Measurements from ENCODE around the gene ARHGEF4. TPM values are rescaled to one million over a fixed set of nuclear protein-coding genes. Genes with fewer than 3 reads are reported as not detected.

The ARHGEF4 gene
- total RNA-seq, 1 experiment from 2014 or later: 4.0 TPM

DNA sequence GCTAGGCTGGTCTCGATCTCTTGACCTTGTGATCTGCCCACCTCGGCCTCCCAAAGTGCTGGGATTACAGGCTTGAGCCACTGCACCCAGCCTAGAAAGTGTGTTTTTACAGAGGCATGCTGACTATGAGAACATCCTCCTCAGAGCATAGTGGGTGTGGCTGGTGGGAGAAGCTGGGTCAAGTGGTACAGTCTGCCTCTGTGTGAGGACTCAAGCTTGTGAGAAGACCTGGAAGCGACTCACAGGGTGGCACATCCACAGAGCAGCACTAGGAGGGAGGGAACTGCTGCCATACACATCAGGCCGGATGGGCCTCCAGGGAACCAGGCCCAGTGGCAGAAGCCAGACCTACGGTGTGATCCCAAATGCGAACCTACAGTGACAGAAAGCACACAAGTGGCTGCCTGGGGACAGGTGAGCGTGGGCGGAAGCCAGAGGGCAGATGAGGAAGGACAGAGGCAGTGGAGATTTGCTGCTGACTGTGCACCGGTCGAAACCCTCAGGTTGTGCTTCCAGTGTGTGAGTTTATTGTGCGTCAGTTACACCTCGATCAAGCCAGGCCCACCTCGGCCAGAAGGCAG, 8.9 kb downstream of the ARHGEF4 start:
- in situ Hi-C loops (cut with HindIII; ENCODE audit: low pct_unique_long_range_greater_than_20kb, low sequenced_read_pairs): no loop called here
- no peak for DNase-seq (ENCODE audit: low read depth, low spot score)

DNA sequence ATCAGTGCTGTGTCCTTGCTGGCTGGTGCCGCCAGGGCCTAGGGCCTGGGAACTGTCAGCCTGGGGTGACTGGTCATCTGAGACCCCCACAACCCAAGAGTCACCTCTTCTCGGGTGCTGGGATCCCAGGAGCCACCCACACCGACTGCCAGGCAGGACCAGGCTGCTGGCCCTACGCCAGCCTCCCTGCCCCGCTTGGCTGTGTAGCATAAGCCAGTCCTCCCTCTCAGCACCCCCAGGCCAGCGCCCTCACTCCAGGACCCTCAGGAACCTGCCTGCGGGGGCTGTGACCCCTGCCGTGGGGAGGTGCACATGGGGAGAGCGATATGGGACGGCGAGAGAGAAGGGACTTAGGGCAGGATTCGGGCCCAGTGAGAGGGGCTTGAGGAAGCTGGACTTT, 9.5 kb downstream of the ARHGEF4 start:
- in situ Hi-C loops (cut with HindIII; ENCODE audit: low pct_unique_long_range_greater_than_20kb, low sequenced_read_pairs): no loop called here
- DNase-seq (ENCODE audit: low read depth, low spot score): no peak

DNA sequence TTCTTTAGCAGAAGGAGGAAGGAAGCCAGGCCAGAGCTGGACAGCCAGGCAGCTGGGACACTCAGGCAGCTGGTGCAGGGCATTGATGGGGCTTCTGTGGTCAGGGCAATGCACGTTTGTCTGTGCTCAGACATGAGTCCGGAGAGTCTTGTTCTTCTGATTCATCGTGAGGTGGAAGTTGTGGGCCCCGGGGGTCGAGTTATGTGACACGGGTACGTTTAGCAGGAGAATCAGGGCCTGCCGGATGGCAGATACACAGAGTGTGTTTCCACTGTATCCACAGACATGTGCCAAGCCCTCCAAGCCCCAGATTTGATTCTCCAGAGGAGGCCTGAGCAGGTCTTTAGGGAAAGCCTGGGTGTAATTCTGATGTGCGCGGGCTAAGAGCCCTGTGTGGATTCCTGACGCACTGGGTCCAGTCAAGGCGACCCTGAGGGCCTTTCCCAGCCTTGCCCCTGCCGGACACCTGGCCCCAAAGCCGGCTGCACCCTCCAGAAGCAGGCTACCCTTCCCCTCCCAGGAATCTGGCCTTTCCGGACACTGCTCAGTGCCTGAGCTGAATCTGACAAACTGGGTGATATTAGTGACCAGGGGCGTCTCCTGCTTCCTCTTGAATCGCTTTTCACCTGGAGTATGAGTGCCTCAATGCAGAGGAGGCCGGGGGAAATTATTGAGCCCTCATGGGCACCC, 10.1 kb downstream of the ARHGEF4 start:
- no peak for DNase-seq (ENCODE audit: low read depth, low spot score)
- in situ Hi-C loops (cut with HindIII; ENCODE audit: low pct_unique_long_range_greater_than_20kb, low sequenced_read_pairs): no loop called here

DNA sequence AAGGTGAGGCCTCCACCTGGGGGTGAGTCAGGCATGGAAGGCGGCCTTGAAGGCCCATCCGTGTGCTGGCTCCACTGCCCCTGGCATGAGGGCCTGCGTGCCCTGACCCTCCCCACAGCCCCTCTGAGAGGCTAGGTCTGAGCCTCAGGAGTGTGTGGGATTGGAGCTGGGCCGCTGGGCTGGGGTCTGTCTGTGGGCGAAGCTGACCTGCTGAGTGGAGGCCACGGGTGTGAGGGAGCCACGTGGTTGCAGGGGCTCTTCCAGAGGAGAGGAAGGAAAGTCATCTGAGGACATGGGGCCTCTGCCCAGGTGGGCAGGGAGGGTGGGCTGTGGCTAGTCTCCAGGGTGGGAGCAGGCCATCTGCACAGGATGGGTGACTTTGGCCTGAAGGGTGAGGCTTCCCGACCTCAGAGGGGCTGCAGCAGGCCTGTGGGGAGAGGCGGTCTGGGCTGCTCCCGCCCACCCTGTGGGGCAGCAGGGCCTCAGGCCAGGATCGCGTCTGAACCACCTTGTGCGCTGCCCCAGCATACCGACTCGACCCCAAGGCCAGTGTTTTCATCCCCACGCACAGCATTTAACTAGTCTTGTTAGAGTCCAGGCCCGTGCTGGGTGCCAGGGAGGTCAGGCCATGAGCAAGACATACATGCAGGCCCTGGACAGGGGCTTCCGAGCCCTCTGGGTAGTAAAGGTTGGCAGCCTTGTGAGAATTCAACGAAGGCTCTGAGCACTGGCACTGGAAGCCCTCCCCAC, 11.2 kb downstream of the ARHGEF4 start:
- DNase-seq (ENCODE audit: low read depth, low spot score): no peak
- in situ Hi-C loops (cut with HindIII; ENCODE audit: low pct_unique_long_range_greater_than_20kb, low sequenced_read_pairs): no loop called here

DNA sequence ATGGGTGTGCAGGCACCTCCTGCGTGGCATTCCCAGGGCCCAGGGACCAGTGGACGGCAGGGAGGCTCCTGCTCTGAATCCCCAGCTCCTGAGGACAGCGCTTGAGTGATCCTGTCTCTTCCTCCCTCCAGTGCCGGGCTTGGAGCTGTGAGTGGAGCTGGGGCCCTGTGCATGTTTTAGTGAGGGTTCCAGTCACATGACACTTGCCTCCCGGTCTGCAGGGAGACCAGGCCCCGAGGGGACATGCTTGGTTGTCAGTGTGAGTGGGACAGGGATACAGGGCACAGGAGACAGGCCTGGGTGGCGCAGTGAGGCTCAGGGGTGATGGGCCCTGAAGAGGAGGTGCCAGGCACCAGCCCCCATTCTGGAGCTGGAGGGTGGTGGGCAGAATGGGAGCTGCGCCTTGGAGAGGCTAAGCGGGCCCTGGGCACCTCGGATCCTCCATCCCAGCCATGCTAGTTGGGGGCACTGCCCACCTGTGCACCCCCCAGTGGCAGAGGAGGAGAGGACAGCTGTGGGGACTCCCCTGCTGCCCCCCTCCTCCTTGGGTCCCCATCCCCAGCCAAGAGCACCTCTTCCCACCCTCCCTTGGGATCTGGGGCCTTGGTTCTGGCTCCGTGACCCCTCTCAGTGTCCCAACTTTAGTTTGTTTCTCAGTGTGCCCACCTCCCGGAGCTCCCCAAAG, 12.0 kb downstream of the ARHGEF4 start:
- no peak for DNase-seq (ENCODE audit: low read depth, low spot score)
- in situ Hi-C loops (cut with HindIII; ENCODE audit: low pct_unique_long_range_greater_than_20kb, low sequenced_read_pairs): no loop called here

DNA sequence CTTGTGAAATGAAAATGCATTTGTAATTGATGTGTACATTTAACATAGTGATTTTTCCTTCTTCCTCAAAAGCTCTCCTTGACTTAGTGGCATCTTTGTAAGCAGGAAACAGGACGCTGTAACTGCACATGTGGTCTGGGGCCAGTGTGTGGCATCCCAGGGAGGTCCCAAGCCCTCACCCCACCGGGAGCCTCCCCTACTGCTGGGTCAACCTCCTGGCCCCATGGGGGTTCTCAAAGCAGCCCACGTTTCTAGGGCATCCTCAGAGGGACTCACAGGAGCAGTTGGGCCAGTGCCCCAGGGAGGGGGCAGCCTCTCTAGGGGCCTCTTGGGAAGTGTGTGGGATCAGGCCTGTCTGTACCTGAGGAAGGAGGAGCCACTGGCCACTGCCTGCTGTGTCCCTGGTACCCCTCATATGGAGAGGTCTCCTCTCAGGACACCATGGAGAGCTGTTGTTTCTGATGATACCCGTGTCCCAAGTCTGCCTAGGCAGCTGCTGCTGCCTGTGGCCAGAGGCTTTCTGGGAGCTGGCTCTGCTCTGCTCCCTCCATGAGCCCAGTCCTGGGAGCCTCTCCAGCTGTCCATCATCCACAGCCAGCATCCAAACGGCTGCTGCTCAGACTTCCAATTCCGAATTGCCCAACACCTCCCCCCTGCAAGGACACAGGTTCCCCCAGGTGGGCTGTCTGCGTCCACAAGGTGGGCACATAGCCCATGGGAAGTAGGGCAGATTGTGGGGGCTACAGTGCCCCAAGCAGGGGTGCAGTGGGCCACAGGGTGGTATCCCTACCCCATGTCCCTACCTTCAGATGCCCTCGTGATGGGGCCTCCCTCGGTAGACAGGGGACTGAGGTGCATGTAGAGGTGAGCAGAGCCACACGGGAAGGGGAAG, 13.4 kb downstream of the ARHGEF4 start:
- in situ Hi-C loops (cut with HindIII; ENCODE audit: low pct_unique_long_range_greater_than_20kb, low sequenced_read_pairs): no loop called here
- no peak for DNase-seq (ENCODE audit: low read depth, low spot score)

DNA sequence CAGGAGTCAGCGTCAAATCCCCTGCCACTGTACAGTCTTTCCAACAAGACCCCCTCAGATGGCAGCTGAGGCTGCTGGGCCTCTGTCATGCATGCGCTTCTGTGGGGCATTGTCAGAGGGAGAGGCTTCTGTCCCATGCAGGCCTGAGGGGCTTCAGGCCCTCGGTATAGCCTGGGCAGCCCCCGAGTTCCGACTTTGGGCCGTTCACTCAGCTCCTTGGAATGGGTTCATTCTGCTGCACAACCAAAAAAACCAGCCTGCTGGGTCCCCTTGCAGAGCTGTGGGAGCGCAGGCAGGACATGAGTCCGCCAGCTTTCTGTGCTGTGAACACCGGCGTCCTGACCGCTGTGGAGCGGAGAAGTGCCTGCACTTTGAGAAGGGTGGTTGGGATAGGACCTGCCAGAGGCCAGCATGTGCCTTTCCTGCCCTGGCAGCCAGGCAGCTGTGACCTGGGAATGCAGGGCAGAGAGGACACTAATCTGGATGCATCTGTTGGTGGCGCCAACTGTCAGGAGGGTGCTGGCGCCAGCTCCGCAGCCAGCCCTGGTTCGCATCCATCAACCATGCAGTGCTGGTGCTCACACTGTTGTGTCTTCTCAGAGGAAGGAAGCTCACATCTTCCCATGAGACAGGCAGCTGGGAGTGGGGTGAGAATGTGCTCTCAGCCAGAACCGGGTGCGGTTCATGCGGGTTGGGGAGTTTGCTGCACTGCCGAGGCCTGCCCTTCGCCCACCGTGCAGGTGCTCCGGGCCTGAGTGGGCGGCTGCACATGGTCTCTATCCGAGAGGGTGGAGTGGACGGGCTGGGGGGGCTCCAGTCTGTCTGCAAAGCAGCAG, 14.3 kb downstream of the ARHGEF4 start:
- DNase-seq (ENCODE audit: low read depth, low spot score): no peak
- in situ Hi-C loops (cut with HindIII; ENCODE audit: low pct_unique_long_range_greater_than_20kb, low sequenced_read_pairs): no loop called here

DNA sequence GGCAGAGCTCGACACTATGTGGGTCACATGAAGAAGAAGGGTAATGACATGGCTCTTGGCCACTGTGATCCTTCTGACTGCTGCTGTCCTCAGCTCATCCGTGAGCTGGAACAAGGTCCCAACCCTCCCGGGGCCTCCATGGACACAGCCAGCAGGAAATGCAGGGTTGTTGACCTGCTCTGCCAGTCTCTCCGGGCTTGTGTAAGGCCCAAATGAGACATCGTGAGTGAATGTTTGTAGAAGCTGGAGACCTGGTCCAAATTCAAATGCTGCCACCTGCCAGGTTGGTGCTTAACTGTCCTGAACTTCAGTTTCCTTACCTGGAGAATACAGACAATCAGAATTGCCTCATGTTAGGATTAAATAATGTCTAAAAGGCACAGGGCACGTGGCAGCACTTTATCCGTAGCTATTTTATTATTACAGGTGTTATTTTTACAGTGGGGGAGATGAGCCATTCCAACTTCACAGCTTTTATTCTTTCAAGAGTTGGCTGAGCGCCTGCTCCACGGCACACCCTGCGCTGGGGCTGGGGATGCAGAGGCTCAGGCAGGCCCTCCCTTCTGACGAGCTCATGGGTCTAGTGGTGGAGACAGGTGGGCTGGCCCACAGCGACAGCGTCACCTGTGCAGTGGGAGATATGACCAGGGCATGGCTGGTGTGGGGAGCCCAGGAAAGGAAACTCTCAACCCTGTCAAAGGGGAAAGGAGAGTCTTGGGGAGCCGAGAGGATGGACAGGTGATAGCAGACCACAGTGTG, 15.1 kb downstream of the ARHGEF4 start:
- DNase-seq (ENCODE audit: low read depth, low spot score): no peak
- in situ Hi-C loops (cut with HindIII; ENCODE audit: low pct_unique_long_range_greater_than_20kb, low sequenced_read_pairs): no loop called here

DNA sequence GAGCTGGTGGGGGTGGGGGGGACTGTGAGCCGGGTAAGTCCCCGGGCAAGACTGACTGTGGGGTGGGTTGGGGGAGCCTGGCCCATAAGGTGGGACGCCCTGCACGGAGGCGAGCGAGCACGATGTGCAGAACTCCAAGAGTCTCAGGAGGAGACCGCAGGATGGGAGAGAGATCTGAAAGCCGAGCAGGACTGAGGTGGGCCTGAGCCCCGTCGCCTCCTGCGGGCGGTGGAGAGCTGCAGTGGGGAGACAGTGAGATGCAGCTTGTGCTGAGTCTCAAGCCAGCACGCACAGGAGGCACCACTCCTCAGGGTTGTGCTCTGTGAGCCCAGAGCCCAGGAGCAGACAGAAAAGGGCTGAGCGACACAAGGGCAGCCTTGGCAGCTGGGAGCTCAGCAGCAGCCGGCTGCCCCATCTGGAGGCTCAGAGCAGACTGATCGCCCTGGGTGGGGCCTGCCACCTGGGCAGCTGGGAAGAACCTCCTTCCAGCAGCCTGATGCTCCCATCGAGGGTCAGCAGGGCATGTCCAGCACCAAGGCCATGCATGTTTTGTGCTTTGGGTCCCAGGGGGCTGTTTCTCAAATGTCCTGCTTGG, 15.9 kb downstream of the ARHGEF4 start:
- in situ Hi-C loops (cut with HindIII; ENCODE audit: low pct_unique_long_range_greater_than_20kb, low sequenced_read_pairs): no loop called here
- no peak for DNase-seq (ENCODE audit: low read depth, low spot score)

DNA sequence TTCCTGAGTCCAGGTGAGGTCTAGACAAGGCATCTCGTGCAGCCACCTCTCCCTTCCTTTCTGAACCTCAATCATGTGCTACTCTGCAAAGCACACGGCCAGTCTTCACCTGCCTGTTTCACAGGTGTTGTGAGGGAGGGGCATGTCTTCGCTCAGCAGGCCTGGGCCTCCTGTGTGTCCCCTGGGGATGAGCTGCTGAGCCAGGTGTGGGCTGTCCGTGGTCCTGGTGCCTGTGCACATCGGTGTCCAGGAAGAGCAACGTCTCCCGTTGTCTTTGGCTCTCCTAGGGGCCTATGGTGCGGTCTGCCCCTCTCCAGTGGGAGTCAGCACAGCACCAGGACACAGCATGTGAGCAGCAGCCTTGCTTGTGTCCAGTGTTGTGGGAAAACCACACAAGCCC, 16.7 kb downstream of the ARHGEF4 start:
- in situ Hi-C loops (cut with HindIII; ENCODE audit: low pct_unique_long_range_greater_than_20kb, low sequenced_read_pairs): no loop called here
- no peak for DNase-seq (ENCODE audit: low read depth, low spot score)

DNA sequence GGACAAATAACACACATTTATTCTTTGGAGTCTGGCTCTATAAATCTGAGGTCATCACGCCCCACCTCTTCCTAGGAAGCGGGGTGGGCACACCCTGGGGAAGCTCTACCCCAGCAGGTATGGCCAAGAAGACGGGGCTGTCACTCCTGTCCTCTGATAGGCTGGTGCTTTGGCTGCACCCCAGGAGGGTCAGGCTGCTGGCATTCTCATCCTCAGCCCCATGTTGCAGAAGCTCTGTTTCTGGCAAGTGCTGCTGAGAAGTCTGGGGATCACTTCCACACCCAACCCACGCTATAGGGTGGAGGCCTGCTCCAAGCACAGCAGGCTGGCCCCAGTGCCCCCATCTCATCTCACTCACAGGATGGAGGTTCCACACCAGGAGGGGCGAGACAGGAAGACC, 17.6 kb downstream of the ARHGEF4 start:
- no peak for DNase-seq (ENCODE audit: low read depth, low spot score)
- in situ Hi-C loops (cut with HindIII; ENCODE audit: low pct_unique_long_range_greater_than_20kb, low sequenced_read_pairs): no loop called here

DNA sequence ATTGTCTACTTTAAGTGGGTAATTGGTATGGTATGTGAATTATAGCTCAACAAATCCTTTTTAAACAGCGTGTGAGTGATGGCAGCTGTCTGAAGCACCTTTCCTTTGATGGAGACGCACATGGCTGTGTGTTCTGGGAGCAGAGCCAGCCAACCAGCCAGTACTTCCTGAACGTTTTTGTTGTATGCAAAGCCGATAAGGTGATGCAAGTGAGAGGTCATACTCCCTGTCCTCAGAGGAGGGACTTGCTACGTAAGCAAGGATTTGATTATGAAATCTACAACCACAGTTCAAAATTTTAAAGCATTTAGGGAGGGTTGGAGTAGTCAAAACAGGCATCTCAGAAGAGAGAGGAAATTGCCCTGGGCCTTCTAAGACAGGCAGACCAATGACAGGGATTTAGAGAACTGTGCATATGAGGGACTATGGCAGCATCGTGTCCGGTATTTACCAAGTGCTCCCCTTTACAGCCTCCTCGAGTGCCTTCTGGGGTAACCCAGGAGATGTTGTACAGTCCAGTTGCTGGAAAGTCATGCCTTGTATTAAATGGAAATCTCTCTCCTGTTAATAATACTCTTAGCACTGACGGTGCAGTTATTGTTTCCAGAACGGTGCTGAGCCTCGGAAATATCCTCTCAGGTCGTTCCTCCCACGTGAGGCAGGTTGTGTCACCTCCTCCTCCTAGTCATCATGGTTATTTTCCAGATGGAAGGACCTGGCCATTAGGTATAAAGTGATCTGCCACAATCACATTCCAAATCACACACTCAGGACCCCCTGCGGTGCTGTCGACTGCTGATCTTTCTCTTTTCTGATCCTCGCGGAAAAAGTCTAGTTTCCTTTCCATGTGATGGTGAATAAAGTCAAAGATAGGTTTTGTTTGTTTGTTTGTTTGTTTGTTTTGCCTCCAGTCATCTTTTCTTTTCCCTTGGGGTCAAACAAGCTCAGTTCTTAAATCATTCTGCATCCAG, 28.4 kb downstream of the ARHGEF4 start:
- DNase-seq (ENCODE audit: low read depth, low spot score): peak; percentile 14
- in situ Hi-C loops (cut with HindIII; ENCODE audit: low pct_unique_long_range_greater_than_20kb, low sequenced_read_pairs): no loop called here

DNA sequence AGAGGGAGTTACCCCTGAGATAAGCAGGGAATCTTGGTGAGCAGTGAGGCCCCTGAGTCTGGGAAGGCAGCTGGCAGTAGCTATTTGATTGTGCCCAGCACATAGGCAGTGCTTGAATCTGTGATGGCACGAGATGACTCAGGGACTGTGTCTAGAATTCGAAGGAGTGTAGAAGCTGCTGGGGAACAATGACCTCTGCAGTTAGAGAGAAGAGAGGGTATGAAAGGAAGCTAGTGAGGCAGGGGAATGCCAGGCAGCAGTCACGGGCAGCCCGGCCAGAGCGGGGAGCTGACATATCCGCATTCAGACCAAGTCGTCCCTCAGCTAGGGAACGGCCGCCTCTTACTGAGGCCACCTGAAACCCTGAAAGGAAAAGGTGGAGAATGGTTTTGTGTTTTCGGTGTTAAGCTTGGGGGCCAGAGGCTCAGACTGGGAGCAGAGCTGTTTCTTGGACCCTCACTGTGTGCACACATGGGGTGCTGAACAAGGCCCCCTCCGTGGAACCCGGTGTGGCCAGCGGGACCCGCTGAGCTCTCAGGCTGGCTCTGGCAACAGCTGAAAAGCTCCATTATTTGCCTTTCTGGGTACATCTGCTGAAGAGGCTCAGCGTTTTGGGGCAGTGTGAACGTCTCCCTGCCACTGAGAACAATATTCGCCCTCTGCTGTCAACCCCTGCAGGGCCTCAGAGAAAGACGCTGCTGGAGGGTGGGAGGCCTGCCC, 32.9 kb downstream of the ARHGEF4 start:
- no peak for DNase-seq (ENCODE audit: low read depth, low spot score)
- in situ Hi-C loops (cut with HindIII; ENCODE audit: low pct_unique_long_range_greater_than_20kb, low sequenced_read_pairs): no loop called here

DNA sequence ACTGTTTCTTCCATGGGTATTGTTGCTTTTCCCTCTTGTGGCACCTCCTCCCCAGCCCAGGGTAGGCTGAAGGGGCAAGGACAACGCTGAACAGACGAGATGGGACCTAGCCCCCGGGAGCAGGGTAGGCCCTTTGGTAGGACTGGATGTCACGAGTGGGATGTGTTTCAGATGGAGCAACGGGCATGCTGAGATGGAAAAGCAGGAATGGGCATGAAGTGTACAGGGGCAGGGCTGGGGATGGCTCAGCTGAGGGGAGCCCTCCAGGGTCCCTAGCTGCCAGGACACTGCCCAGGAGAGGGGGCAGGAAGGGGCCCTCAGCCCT, 33.4 kb downstream of the ARHGEF4 start:
- in situ Hi-C loops (cut with HindIII; ENCODE audit: low pct_unique_long_range_greater_than_20kb, low sequenced_read_pairs): no loop called here
- DNase-seq (ENCODE audit: low read depth, low spot score): no peak
